Measurements from ENCODE around the gene MAN1C1. TPM values are rescaled to one million over a fixed set of nuclear protein-coding genes. Genes with fewer than 3 reads are reported as not detected.

MAN1C1 gene
- total RNA-seq, 2 experiments from 2014 or later, result 16.8 to 17.9 TPM

DNA sequence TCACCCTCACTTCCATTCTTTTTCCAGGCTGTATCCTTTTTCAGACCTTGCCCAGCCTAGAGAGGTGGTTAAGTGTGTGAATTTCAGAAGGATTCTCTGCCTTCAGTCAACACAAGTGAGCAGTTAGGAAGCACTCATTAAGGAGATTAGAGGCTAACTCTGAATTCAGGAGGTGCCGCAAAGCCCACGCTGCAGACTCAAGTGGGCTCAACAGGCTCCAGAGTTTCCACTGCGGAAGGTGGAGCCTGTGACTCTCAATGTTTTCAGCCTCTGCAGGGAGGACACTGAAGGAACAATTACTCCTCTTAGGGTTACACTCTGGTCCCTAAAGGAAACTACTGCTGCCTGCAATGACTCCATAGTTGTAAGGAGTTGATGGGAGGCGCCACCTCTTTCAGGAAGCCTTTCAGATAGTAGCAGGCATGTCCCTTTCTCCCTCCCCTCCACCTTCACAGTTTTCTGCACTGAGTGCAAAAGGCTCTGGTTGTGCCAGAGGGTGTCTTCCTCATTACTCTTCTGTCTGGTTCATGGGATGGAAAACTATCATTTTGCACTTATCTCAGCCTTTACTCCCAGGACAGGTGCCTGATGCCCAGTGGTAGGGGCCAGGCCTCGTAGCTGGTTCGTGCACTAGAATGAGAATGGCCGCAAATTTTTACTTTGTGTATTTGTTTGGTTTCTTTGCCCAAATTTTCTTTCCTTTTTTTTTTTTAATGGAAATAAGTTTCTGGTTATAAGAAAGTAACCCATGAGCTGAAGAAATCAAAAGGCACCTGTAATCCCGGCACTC, 128.2 kb downstream of the MAN1C1 start:
- Mint-ChIP-seq H3K27me3 (ENCODE audit: low read depth) (peaks cover 17% of the 10 kb centered on the region), H3K4me1 (ENCODE audit: low read depth) (no peaks in the 10 kb centered on the region), H3K36me3 (ENCODE audit: low read depth) (no peaks in the 10 kb centered on the region), H3K27ac (no peak overlapping the region), H3K9me3 (ENCODE audit: insufficient read depth) (no peaks in the 10 kb centered on the region), H3K4me3 (no peak overlapping the region)
- CTCF ChIA-PET, result no interaction called here
- no peak for DNase-seq
- no peak for ATAC-seq
- POLR2A ChIA-PET, result no interaction called here

DNA sequence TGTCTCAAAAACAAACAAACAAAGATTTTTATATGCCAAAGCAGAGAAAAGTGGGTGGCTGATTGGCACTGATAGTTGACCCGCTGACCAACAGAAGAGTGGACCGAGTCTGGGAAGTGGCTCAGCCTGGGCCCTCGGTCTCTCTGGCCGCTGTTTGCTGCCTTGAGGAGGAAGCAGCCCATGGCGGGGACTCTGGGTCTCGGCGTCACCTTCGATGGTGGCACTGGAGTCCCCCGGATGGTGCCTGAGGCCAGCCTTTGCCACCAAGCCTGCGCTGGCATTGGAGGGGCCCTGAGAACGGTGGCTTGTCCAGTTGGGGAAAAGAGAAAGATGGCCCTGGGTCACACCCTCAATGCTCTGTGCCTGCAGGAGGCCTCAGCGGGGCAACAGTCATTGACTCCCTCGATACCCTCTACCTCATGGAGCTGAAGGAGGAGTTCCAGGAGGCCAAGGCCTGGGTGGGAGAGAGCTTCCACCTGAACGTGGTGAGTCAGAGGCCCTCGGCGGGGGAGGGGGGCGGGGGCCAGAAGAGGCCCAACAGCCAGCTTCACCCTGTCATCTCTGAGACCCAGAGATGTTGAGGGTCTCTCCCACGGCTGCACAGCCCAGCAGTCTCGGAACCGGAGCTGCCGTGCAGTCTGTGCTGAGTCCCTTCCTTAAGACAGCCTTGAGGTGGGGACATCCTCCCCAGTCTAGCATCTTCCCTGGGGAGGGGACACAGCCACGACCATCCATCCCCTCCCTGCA, 129.9 kb downstream of the MAN1C1 start:
- H3K4me1 Mint-ChIP-seq (ENCODE audit: low read depth), result no peaks in the 10 kb centered on the region
- no peaks in the 10 kb centered on the region for H3K9me3 Mint-ChIP-seq (ENCODE audit: insufficient read depth)
- no peak overlapping the region for H3K4me3 Mint-ChIP-seq
- DNase-seq, result no peak
- H3K27me3 Mint-ChIP-seq (ENCODE audit: low read depth), result peaks cover 7% of the 10 kb centered on the region
- H3K27ac Mint-ChIP-seq, result no peak overlapping the region
- ChIA-PET POLR2A (interaction anchor here (0.8 kb wide), 1 partner anchor 27 kb away, joined by 3 read pairs; no protein-coding TSS in a partner anchor), CTCF (no interaction called here)
- no peaks in the 10 kb centered on the region for H3K36me3 Mint-ChIP-seq (ENCODE audit: low read depth)
- no peak for ATAC-seq

DNA sequence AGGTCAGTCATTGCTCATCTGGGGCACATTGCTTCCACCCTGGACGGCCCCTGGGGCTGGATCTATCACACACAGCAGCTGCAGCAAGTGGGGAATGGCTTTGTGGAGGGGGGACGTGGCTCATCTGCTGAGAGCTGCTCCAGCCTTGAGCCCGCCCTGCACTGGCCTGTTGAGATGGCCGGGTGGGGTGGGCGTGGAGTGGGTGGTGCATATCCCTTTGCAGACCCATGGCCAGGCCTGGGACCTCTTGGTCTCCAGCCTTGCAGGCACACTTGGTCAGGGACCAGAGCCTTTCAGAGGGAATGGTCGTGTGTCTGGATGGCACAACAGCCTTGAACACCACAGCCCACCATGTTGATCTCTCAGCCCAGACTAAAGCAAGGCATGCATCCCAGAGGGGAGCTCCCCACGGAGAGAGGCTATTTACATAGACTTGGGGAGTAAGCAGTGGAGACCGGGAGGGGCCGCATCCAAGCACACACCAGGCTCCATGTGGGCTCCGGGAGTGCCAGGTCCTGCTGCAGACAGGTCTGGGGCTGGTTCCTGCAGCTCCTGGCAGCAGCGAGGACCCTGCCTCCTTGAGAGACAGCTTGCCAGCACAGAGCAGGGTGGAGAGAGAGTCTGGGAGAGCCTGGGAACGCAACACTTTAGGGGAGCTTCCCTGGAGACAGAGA, 130.6 kb downstream of the MAN1C1 start:
- no peak overlapping the region for H3K27ac Mint-ChIP-seq
- no peaks in the 10 kb centered on the region for H3K9me3 Mint-ChIP-seq (ENCODE audit: insufficient read depth)
- DNase-seq (no peak), ATAC-seq (no peak)
- ChIA-PET POLR2A (no interaction called here), CTCF (no interaction called here)
- no peaks in the 10 kb centered on the region for H3K4me1 Mint-ChIP-seq (ENCODE audit: low read depth)
- H3K4me3 Mint-ChIP-seq, result no peak overlapping the region
- no peaks in the 10 kb centered on the region for H3K36me3 Mint-ChIP-seq (ENCODE audit: low read depth)
- H3K27me3 Mint-ChIP-seq (ENCODE audit: low read depth), result peaks cover under 1% of the 10 kb centered on the region

- Mint-ChIP-seq H3K27me3 (ENCODE audit: low read depth) (no peaks in the 10 kb centered on the region), H3K4me3 (no peak overlapping the region), H3K36me3 (ENCODE audit: low read depth) (no peaks in the 10 kb centered on the region), H3K9me3 (ENCODE audit: insufficient read depth) (no peaks in the 10 kb centered on the region), H3K4me1 (ENCODE audit: low read depth) (no peaks in the 10 kb centered on the region), H3K27ac (no peak overlapping the region)
- CTCF ChIA-PET, result no interaction called here
- ATAC-seq (no peak), DNase-seq (no peak)
- POLR2A ChIA-PET, result no interaction called here
Observed at GRCh38 chr1:25748531-25749205, 132.1 kb downstream of the MAN1C1 start.

- H3K27me3 Mint-ChIP-seq (ENCODE audit: low read depth), result no peaks in the 10 kb centered on the region
- POLR2A ChIA-PET, result no interaction called here
- H3K9me3 Mint-ChIP-seq (ENCODE audit: insufficient read depth), result no peaks in the 10 kb centered on the region
- ATAC-seq (no peak), DNase-seq (no peak)
- no peak overlapping the region for H3K27ac Mint-ChIP-seq
- peaks cover 18% of the 10 kb centered on the region for H3K4me1 Mint-ChIP-seq (ENCODE audit: low read depth)
- no peak overlapping the region for H3K4me3 Mint-ChIP-seq
- CTCF ChIA-PET, result interaction anchor here (1.1 kb wide), 1 partner anchor 178 kb away, joined by 4 read pairs; no protein-coding TSS in a partner anchor
- H3K36me3 Mint-ChIP-seq (ENCODE audit: low read depth), result no peaks in the 10 kb centered on the region
Observed at GRCh38 chr1:25750923-25751605, 134.5 kb downstream of the MAN1C1 start.

GRCh38 chr1:25754470-25755181, 138.0 kb downstream of the MAN1C1 start:
- Mint-ChIP-seq H3K27me3 (ENCODE audit: low read depth) (peaks cover 2% of the 10 kb centered on the region), H3K4me1 (ENCODE audit: low read depth) (peaks cover 21% of the 10 kb centered on the region), H3K27ac (no peak overlapping the region), H3K36me3 (ENCODE audit: low read depth) (no peaks in the 10 kb centered on the region), H3K4me3 (no peak overlapping the region), H3K9me3 (ENCODE audit: insufficient read depth) (no peaks in the 10 kb centered on the region)
- DNase-seq, result no peak
- ATAC-seq, result peak; percentile 6
- ChIA-PET POLR2A (no interaction called here), CTCF (no interaction called here)

DNA sequence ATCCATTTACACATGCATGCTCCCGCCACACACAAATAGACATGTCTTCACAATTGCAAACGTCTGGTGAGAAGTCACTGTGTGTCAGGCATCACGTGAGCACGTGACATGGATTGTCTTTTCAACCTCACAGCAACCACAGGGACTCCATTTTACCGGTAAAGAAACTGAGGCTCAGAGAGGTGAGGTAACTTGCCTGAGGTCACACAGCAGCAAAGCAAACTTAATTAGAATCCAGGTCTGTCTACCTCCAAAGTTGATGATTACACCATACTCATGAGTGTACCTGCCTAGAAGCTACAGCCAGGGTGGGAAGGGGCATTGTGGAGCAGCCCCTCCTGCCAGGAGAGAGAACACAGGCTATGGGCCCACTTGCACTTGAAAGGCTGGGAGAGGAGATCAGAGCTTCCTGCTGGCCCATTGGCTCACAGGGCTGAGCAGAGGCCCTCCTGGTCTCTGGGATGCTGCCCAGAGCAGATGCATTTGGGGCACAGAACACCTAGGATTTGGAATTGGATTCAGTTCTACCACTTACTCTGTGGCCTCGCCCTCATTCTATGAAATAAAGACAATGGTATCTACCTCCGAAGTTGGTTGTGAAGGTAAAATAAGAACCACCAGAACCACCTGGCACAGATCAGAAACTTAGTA, 139.0 kb downstream of the MAN1C1 start:
- ChIA-PET CTCF (no interaction called here), POLR2A (no interaction called here)
- H3K36me3 Mint-ChIP-seq (ENCODE audit: low read depth), result no peaks in the 10 kb centered on the region
- ATAC-seq, result no peak
- H3K9me3 Mint-ChIP-seq (ENCODE audit: insufficient read depth), result no peaks in the 10 kb centered on the region
- H3K4me1 Mint-ChIP-seq (ENCODE audit: low read depth), result peaks cover 21% of the 10 kb centered on the region
- no peak overlapping the region for H3K27ac Mint-ChIP-seq
- no peak overlapping the region for H3K4me3 Mint-ChIP-seq
- DNase-seq, result no peak
- peaks cover 2% of the 10 kb centered on the region for H3K27me3 Mint-ChIP-seq (ENCODE audit: low read depth)

- ChIA-PET CTCF (no interaction called here), POLR2A (no interaction called here)
- DNase-seq (no peak), ATAC-seq (no peak)
- H3K9me3 Mint-ChIP-seq (ENCODE audit: insufficient read depth), result no peaks in the 10 kb centered on the region
- H3K36me3 Mint-ChIP-seq (ENCODE audit: low read depth), result peaks cover 2% of the 10 kb centered on the region
- no peak overlapping the region for H3K27ac Mint-ChIP-seq
- H3K4me1 Mint-ChIP-seq (ENCODE audit: low read depth), result peaks cover 21% of the 10 kb centered on the region
- H3K27me3 Mint-ChIP-seq (ENCODE audit: low read depth), result peaks cover 2% of the 10 kb centered on the region
- no peak overlapping the region for H3K4me3 Mint-ChIP-seq
Observed at GRCh38 chr1:25756215-25756614, 139.6 kb downstream of the MAN1C1 start.

GRCh38 chr1:25757151-25757845, 140.7 kb downstream of the MAN1C1 start:
- POLR2A ChIA-PET, result no interaction called here
- DNase-seq, result no peak
- no peak for ATAC-seq
- peaks cover 21% of the 10 kb centered on the region for H3K4me1 Mint-ChIP-seq (ENCODE audit: low read depth)
- H3K27me3 Mint-ChIP-seq (ENCODE audit: low read depth), result peaks cover 2% of the 10 kb centered on the region
- H3K36me3 Mint-ChIP-seq (ENCODE audit: low read depth), result peaks cover 4% of the 10 kb centered on the region
- H3K9me3 Mint-ChIP-seq (ENCODE audit: insufficient read depth), result no peaks in the 10 kb centered on the region
- CTCF ChIA-PET, result interaction anchor here (1.8 kb wide), 1 partner anchor 39 kb away, joined by 4 read pairs; no protein-coding TSS in a partner anchor
- H3K27ac Mint-ChIP-seq, result no peak overlapping the region
- no peak overlapping the region for H3K4me3 Mint-ChIP-seq

- H3K9me3 Mint-ChIP-seq (ENCODE audit: insufficient read depth), result no peaks in the 10 kb centered on the region
- peaks cover 4% of the 10 kb centered on the region for H3K36me3 Mint-ChIP-seq (ENCODE audit: low read depth)
- H3K27me3 Mint-ChIP-seq (ENCODE audit: low read depth), result peaks cover 2% of the 10 kb centered on the region
- POLR2A ChIA-PET, result no interaction called here
- no peak for ATAC-seq
- CTCF ChIA-PET, result interaction anchor here (1.1 to 1.8 kb wide), 2 partner anchors 38 to 65 kb away, joined by 3 to 4 read pairs; no protein-coding TSS in a partner anchor
- DNase-seq, result no peak
- peaks cover 21% of the 10 kb centered on the region for H3K4me1 Mint-ChIP-seq (ENCODE audit: low read depth)
- no peak overlapping the region for H3K4me3 Mint-ChIP-seq
- no peak overlapping the region for H3K27ac Mint-ChIP-seq
Observed at GRCh38 chr1:25757846-25758185, 141.2 kb downstream of the MAN1C1 start.
